ENCODE measurements around the gene MUSTN1. TPM values are rescaled to one million over a fixed set of nuclear protein-coding genes. Genes with fewer than 3 reads are reported as not detected.

The MUSTN1 gene
- total and polyA plus RNA-seq, 2 of the 13 experiments (the other 11 are each of a cell fraction or from before 2014, with no cell fraction given), result 0.84 to 1.4 TPM

DNA sequence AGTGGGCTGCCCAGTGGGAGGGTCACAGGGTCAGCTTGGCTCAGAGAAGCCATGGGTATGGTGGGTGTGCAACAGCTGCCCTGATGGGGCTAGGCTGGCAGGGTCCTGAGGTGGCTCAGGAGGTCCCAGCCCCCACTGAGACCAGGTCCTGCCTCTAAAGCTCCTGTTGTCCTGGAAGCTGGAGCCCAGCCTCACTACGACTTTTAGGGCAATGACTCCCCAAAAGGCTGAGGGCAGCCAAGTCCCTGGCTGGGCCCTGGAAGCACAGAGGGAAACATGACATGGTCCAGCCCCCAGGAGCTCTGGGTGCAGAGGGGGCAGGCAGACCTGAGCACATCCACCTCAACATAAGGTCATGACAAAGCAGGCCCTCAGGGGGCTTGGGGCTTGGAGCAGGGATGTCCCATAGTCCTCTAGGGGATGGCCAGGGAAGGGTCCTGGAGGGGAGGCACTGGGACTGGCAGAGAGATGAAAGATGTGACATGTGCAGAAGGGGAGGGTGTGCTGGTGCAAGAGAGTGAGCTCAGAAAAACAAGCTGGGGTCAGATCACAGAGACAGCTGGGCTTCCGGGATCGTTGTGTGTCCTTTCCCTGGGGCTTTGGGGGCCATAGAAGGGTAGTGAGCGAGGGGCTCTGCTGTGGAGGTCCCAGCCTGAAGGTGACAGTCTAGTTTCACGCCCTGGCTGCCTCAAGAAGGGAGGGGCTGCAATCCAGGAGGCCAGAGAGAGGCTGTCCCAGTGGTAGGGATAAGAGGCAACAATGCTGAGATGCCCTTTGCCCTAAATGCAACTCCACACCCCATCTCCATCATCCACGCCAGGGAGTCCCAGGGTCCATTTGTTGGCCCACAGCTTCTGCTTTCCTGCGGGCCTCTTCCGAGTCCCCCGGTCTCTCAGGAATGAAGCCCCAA is 40.9 kb downstream of the MUSTN1 start (continued):
- TF ChIP-seq, protein P1, sequence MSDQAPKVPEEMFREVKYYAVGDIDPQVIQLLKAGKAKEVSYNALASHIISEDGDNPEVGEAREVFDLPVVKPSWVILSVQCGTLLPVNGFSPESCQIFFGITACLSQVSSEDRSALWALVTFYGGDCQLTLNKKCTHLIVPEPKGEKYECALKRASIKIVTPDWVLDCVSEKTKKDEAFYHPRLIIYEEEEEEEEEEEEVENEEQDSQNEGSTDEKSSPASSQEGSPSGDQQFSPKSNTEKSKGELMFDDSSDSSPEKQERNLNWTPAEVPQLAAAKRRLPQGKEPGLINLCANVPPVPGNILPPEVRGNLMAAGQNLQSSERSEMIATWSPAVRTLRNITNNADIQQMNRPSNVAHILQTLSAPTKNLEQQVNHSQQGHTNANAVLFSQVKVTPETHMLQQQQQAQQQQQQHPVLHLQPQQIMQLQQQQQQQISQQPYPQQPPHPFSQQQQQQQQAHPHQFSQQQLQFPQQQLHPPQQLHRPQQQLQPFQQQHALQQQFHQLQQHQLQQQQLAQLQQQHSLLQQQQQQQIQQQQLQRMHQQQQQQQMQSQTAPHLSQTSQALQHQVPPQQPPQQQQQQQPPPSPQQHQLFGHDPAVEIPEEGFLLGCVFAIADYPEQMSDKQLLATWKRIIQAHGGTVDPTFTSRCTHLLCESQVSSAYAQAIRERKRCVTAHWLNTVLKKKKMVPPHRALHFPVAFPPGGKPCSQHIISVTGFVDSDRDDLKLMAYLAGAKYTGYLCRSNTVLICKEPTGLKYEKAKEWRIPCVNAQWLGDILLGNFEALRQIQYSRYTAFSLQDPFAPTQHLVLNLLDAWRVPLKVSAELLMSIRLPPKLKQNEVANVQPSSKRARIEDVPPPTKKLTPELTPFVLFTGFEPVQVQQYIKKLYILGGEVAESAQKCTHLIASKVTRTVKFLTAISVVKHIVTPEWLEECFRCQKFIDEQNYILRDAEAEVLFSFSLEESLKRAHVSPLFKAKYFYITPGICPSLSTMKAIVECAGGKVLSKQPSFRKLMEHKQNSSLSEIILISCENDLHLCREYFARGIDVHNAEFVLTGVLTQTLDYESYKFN (CRISPR knock-in tag; conservative IDR thresholded peaks at IDR 0.05), result peak; percentile 61; the same call in 1 of the 2 replicates
- TF ChIP-seq ZNF569 (CRISPR knock-in tag; IDR thresholded peaks at IDR 0.05; ENCODE audit: borderline replicate concordance) (0 out of 2 replicates have a peak, but pooled peaks have one; percentile 19), ZNF670 (CRISPR knock-in tag; IDR thresholded peaks at IDR 0.05; ENCODE audit: borderline replicate concordance) (peak; percentile 66; the same call in 1 of the 2 replicates), PHF8 (CRISPR knock-in tag; IDR thresholded peaks at IDR 0.05) (no peak), ZNF792 (CRISPR knock-in tag; IDR thresholded peaks at IDR 0.05) (0 out of 2 replicates have a peak, but pooled peaks have one; percentile 42), RELA (CRISPR knock-in tag; IDR thresholded peaks at IDR 0.05) (0 out of 2 replicates have a peak, but pooled peaks have one; percentile 29), ELF1 (CRISPR knock-in tag; IDR thresholded peaks at IDR 0.05) (peak; percentile 66), CBX1 (IDR thresholded peaks at IDR 0.05; ENCODE audit: low read depth) (peak; percentile 10), SP4 (CRISPR knock-in tag; IDR thresholded peaks at IDR 0.05) (0 out of 2 replicates have a peak, but pooled peaks have one; percentile 49), RXRA (CRISPR knock-in tag; IDR thresholded peaks at IDR 0.05) (no peak), SOX5 (CRISPR knock-in tag; IDR thresholded peaks at IDR 0.05; ENCODE audit: borderline replicate concordance) (peak; percentile 25; the same call in 1 of the 2 replicates), FOXA3 (CRISPR knock-in tag; IDR thresholded peaks at IDR 0.05) (peak; percentile 42; the same call in 1 of the 2 replicates), ZC3H13 (CRISPR knock-in tag; IDR thresholded peaks at IDR 0.05) (peak; percentile 9; the same call in 1 of the 2 replicates), ZNF83 (CRISPR knock-in tag; IDR thresholded peaks at IDR 0.05; ENCODE audit: borderline replicate concordance) (no peak)
- TF ChIP-seq, protein P2, sequence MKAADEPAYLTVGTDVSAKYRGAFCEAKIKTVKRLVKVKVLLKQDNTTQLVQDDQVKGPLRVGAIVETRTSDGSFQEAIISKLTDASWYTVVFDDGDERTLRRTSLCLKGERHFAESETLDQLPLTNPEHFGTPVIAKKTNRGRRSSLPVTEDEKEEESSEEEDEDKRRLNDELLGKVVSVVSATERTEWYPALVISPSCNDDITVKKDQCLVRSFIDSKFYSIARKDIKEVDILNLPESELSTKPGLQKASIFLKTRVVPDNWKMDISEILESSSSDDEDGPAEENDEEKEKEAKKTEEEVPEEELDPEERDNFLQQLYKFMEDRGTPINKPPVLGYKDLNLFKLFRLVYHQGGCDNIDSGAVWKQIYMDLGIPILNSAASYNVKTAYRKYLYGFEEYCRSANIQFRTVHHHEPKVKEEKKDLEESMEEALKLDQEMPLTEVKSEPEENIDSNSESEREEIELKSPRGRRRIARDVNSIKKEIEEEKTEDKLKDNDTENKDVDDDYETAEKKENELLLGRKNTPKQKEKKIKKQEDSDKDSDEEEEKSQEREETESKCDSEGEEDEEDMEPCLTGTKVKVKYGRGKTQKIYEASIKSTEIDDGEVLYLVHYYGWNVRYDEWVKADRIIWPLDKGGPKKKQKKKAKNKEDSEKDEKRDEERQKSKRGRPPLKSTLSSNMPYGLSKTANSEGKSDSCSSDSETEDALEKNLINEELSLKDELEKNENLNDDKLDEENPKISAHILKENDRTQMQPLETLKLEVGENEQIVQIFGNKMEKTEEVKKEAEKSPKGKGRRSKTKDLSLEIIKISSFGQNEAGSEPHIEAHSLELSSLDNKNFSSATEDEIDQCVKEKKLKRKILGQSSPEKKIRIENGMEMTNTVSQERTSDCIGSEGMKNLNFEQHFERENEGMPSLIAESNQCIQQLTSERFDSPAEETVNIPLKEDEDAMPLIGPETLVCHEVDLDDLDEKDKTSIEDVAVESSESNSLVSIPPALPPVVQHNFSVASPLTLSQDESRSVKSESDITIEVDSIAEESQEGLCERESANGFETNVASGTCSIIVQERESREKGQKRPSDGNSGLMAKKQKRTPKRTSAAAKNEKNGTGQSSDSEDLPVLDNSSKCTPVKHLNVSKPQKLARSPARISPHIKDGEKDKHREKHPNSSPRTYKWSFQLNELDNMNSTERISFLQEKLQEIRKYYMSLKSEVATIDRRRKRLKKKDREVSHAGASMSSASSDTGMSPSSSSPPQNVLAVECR (CRISPR knock-in tag; IDR thresholded peaks at IDR 0.05; ENCODE audit: borderline replicate concordance), result peak; percentile 34; the same call in 1 of the 2 replicates
- TF ChIP-seq, protein P3, sequence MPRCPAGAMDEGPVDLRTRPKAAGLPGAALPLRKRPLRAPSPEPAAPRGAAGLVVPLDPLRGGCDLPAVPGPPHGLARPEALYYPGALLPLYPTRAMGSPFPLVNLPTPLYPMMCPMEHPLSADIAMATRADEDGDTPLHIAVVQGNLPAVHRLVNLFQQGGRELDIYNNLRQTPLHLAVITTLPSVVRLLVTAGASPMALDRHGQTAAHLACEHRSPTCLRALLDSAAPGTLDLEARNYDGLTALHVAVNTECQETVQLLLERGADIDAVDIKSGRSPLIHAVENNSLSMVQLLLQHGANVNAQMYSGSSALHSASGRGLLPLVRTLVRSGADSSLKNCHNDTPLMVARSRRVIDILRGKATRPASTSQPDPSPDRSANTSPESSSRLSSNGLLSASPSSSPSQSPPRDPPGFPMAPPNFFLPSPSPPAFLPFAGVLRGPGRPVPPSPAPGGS (CRISPR knock-in tag; IDR thresholded peaks at IDR 0.05), result no peak
- TF ChIP-seq, protein P4, sequence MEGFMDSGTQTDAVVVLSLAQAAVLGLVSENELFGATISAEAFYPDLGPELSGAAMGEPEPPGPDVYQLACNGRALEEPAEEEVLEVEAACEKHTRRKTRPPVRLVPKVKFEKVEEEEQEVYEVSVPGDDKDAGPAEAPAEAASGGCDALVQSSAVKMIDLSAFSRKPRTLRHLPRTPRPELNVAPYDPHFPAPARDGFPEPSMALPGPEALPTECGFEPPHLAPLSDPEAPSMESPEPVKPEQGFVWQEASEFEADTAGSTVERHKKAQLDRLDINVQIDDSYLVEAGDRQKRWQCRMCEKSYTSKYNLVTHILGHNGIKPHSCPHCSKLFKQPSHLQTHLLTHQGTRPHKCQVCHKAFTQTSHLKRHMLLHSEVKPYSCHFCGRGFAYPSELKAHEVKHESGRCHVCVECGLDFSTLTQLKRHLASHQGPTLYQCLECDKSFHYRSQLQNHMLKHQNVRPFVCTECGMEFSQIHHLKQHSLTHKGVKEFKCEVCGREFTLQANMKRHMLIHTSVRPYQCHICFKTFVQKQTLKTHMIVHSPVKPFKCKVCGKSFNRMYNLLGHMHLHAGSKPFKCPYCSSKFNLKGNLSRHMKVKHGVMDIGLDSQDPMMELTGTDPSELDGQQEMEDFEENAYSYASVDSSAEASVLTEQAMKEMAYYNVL (CRISPR knock-in tag; IDR thresholded peaks at IDR 0.05; ENCODE audit: borderline replicate concordance), result peak; percentile 89
